Esophagus mucosa (tissue), 1 donor: ENCODE data around the gene C11orf68. TPM values are rescaled to one million over a fixed set of nuclear protein-coding genes. Genes with fewer than 3 reads are reported as not detected.

Experiments used
- ATAC-seq: fragments of 200-7000 bp; cut with Tn5 transposase; one replicate; pipeline ENCODE4 v1.9.1; 2020
- total RNA-seq: library from RNA; stranded (reverse); gene quantifications from one replicate; pipeline ENCODE4 v1.2.4, GENCODE V29; 2023
- donor health status: DM: yes; HTN: yes; CAD: no.

Gene C11orf68
- total RNA-seq, 1 donor from 2014 or later: 16.9 TPM

- no peak for ATAC-seq
Measured at GRCh38 chr11:65870706-65871681, 47.9 kb downstream of the C11orf68 start.

GRCh38 chr11:65870307-65870658 is 48.6 kb downstream of the C11orf68 start:
- ATAC-seq: no peak

GRCh38 chr11:65869643-65870306 is 49.1 kb downstream of the C11orf68 start:
- ATAC-seq: no peak

- no peak for ATAC-seq
Measured at GRCh38 chr11:65868907-65869306, 50.0 kb downstream of the C11orf68 start.

GRCh38 chr11:65868076-65868667 is 50.7 kb downstream of the C11orf68 start:
- no peak for ATAC-seq

- ATAC-seq: no peak
Measured at GRCh38 chr11:65867284-65868071, 51.4 kb downstream of the C11orf68 start.

Other genes with a start within 250 kb of the C11orf68 start
- gene KAT5, start 206.8 kb downstream of the C11orf68 start, total RNA-seq: 47.3 TPM
- gene RNASEH2C, start 198.3 kb downstream of the C11orf68 start, total RNA-seq: 28.7 TPM
- gene AP5B1, start 138.1 kb downstream of the C11orf68 start, total RNA-seq: 18.2 TPM
- gene OVOL1, start 132.0 kb downstream of the C11orf68 start, total RNA-seq: 49.0 TPM
- gene SNX32, start 85.1 kb downstream of the C11orf68 start, total RNA-seq: 0.12 TPM
- 645 TPM for gene CFL1, start 60.9 kb downstream of the C11orf68 start, total RNA-seq
- gene MUS81, start 58.6 kb downstream of the C11orf68 start, total RNA-seq: 20.4 TPM
- gene EFEMP2, start 46.3 kb downstream of the C11orf68 start, total RNA-seq: 4.6 TPM
- not detected for gene CTSW, start 39.2 kb downstream of the C11orf68 start, total RNA-seq
- gene FIBP, start 30.6 kb downstream of the C11orf68 start, total RNA-seq: 42.3 TPM
- 15.3 TPM for gene CCDC85B, start 28.4 kb downstream of the C11orf68 start, total RNA-seq
- gene FOSL1, start 18.7 kb downstream of the C11orf68 start, total RNA-seq: 28.9 TPM
- 76.2 TPM for gene DRAP1, start 364 bp upstream of the C11orf68 start, total RNA-seq
- gene TSGA10IP, start 26.4 kb upstream of the C11orf68 start, total RNA-seq: not detected
- 29.7 TPM for gene SART1, start 42.7 kb upstream of the C11orf68 start, total RNA-seq
- gene EIF1AD, start 83.1 kb upstream of the C11orf68 start, total RNA-seq: 23.0 TPM
- gene BANF1, start 83.4 kb upstream of the C11orf68 start, total RNA-seq: 145 TPM
- 9.2 TPM for gene CST6, start 92.9 kb upstream of the C11orf68 start, total RNA-seq
- not detected for gene CATSPER1, start 107.4 kb upstream of the C11orf68 start, total RNA-seq
- not detected for gene GAL3ST3, start 130.1 kb upstream of the C11orf68 start, total RNA-seq
- 76.7 TPM for gene SF3B2, start 133.3 kb upstream of the C11orf68 start, total RNA-seq
- 41.7 TPM for gene PACS1, start 151.2 kb upstream of the C11orf68 start, total RNA-seq